ENCODE data around the gene RABGAP1L. TPM values are rescaled to one million over a fixed set of nuclear protein-coding genes. Genes with fewer than 3 reads are reported as not detected.
"Not testable (repeated sequence)": the region's sequence is repeated elsewhere in the genome, so short reads cannot be mapped to it uniquely, and the experiment has no call there.

Gene RABGAP1L
- total RNA-seq, 1 donor from 2014 or later = 44.1 TPM

GRCh38 chr1:174469687-174470086, 310.4 kb downstream of the RABGAP1L start:
- TF ChIP-seq CTCF (IDR thresholded peaks at IDR 0.05; ENCODE audit: partially characterized antibody, unreplicated experiment) = no peak
- H3K4me1 Mint-ChIP-seq (ENCODE audit: low read depth, unreplicated experiment) = no peaks in the 10 kb centered on the region
- H3K36me3 Mint-ChIP-seq (ENCODE audit: unreplicated experiment) = no peaks in the 10 kb centered on the region
- no peak overlapping the region for H3K27ac Mint-ChIP-seq (ENCODE audit: unreplicated experiment)
- H3K27me3 Mint-ChIP-seq (ENCODE audit: unreplicated experiment) = no peaks in the 10 kb centered on the region
- no peaks in the 10 kb centered on the region for H3K9me3 Mint-ChIP-seq (ENCODE audit: unreplicated experiment)
- no peak overlapping the region for H3K4me3 Mint-ChIP-seq (ENCODE audit: unreplicated experiment)
- DNase-seq = no peak

- no peak for TF ChIP-seq CTCF (IDR thresholded peaks at IDR 0.05; ENCODE audit: partially characterized antibody, unreplicated experiment)
- peaks cover 2% of the 10 kb centered on the region for H3K4me1 Mint-ChIP-seq (ENCODE audit: low read depth, unreplicated experiment)
- no peak overlapping the region for H3K27ac Mint-ChIP-seq (ENCODE audit: unreplicated experiment)
- H3K27me3 Mint-ChIP-seq (ENCODE audit: unreplicated experiment) = no peaks in the 10 kb centered on the region
- no peak overlapping the region for H3K4me3 Mint-ChIP-seq (ENCODE audit: unreplicated experiment)
- H3K9me3 Mint-ChIP-seq (ENCODE audit: unreplicated experiment) = no peaks in the 10 kb centered on the region
- H3K36me3 Mint-ChIP-seq (ENCODE audit: unreplicated experiment) = no peaks in the 10 kb centered on the region
- DNase-seq = no peak
Observed at GRCh38 chr1:174479281-174479680, 320.0 kb downstream of the RABGAP1L start.

- Mint-ChIP-seq H3K36me3 (ENCODE audit: unreplicated experiment) (no peaks in the 10 kb centered on the region), H3K4me1 (ENCODE audit: low read depth, unreplicated experiment) (peaks cover 2% of the 10 kb centered on the region), H3K27me3 (ENCODE audit: unreplicated experiment) (peaks cover 2% of the 10 kb centered on the region), H3K4me3 (ENCODE audit: unreplicated experiment) (no peak overlapping the region), H3K27ac (ENCODE audit: unreplicated experiment) (no peak overlapping the region), H3K9me3 (ENCODE audit: unreplicated experiment) (no peaks in the 10 kb centered on the region)
- TF ChIP-seq CTCF (IDR thresholded peaks at IDR 0.05; ENCODE audit: partially characterized antibody, unreplicated experiment) = no peak
- no peak for DNase-seq
Observed at GRCh38 chr1:174480324-174480723, 321.0 kb downstream of the RABGAP1L start.

GRCh38 chr1:174491606-174492005, 332.3 kb downstream of the RABGAP1L start:
- no peak for TF ChIP-seq CTCF (IDR thresholded peaks at IDR 0.05; ENCODE audit: partially characterized antibody, unreplicated experiment)
- peak; percentile 15 for DNase-seq
- no peaks in the 10 kb centered on the region for H3K36me3 Mint-ChIP-seq (ENCODE audit: unreplicated experiment)
- H3K27ac Mint-ChIP-seq (ENCODE audit: unreplicated experiment) = no peak overlapping the region
- H3K27me3 Mint-ChIP-seq (ENCODE audit: unreplicated experiment) = no peaks in the 10 kb centered on the region
- peaks cover 2% of the 10 kb centered on the region for H3K9me3 Mint-ChIP-seq (ENCODE audit: unreplicated experiment)
- H3K4me3 Mint-ChIP-seq (ENCODE audit: unreplicated experiment) = no peak overlapping the region
- peaks cover 6% of the 10 kb centered on the region for H3K4me1 Mint-ChIP-seq (ENCODE audit: low read depth, unreplicated experiment)

GRCh38 chr1:174497478-174497877, 338.2 kb downstream of the RABGAP1L start:
- Mint-ChIP-seq H3K27me3 (ENCODE audit: unreplicated experiment) (no peaks in the 10 kb centered on the region), H3K27ac (ENCODE audit: unreplicated experiment) (no peak overlapping the region), H3K36me3 (ENCODE audit: unreplicated experiment) (no peaks in the 10 kb centered on the region), H3K9me3 (ENCODE audit: unreplicated experiment) (peaks cover 2% of the 10 kb centered on the region), H3K4me1 (ENCODE audit: low read depth, unreplicated experiment) (no peaks in the 10 kb centered on the region), H3K4me3 (ENCODE audit: unreplicated experiment) (no peak overlapping the region)
- no peak for TF ChIP-seq CTCF (IDR thresholded peaks at IDR 0.05; ENCODE audit: partially characterized antibody, unreplicated experiment)
- no peak for DNase-seq

- H3K27me3 Mint-ChIP-seq (ENCODE audit: unreplicated experiment); H3K4me3 Mint-ChIP-seq (ENCODE audit: unreplicated experiment); H3K27ac Mint-ChIP-seq (ENCODE audit: unreplicated experiment); DNase-seq; H3K4me1 Mint-ChIP-seq (ENCODE audit: low read depth, unreplicated experiment); H3K9me3 Mint-ChIP-seq (ENCODE audit: unreplicated experiment); H3K36me3 Mint-ChIP-seq (ENCODE audit: unreplicated experiment): not testable (repeated sequence)
Observed at GRCh38 chr1:174516755-174517154, 357.4 kb downstream of the RABGAP1L start.

All from glutamatergic neuron (in vitro differentiated cells).